ENCODE measurements around the gene BORCS5. TPM values are rescaled to one million over a fixed set of nuclear protein-coding genes. Genes with fewer than 3 reads are reported as not detected.

Gene BORCS5
- total and polyA plus RNA-seq, 2 experiments from 2014 or later, result 11.3 to 12.6 TPM

DNA sequence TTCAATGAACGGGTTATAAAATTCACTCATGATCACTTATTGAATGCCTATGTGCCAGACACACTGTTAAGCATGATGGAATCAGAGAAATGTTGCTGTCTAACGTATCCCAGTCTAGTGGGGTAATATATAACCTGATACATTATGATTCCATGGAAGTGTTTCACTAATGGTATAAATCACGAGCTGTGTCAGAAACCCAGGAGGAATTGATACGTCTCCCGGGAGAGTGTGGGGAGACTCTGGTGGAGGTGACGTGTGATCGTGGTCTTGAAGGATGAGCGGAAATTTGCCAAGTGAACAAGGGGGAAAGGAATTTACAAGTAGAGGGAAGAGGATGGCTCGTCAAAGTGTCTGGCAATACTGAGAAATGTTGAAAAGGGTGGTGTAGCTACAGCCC, 33.3 kb upstream of the BORCS5 start:
- Mint-ChIP-seq H3K27ac (no peak overlapping the region), H3K27me3 (ENCODE audit: insufficient read depth, low read depth, poor library complexity) (peaks cover 10% of the 10 kb centered on the region), H3K4me1 (peaks cover 13% of the 10 kb centered on the region), H3K36me3 (ENCODE audit: low read depth) (peaks cover 11% of the 10 kb centered on the region), H3K4me3 (no peak overlapping the region), H3K9me3 (peaks cover 10% of the 10 kb centered on the region)
- ATAC-seq (no peak), DNase-seq (ENCODE audit: low spot score) (no peak)
- Histone ChIP-seq H3K27me3 (ENCODE audit: insufficient read depth) (no peaks in the 10 kb centered on the region), H3K4me3 (no peak overlapping the region), H3K4me2 (no peak overlapping the region), H3K27ac (ENCODE audit: low read depth) (no peak overlapping the region), H3K9me2 (ENCODE audit: insufficient read depth) (peaks cover 3% of the 10 kb centered on the region; the same call in 1 of the 2 replicates), H3K79me2 (replicated peaks; ENCODE audit: insufficient read depth) (no peaks in the 10 kb centered on the region), H3K4me1 (ENCODE audit: insufficient read depth) (peaks cover 16% of the 10 kb centered on the region; the same call in 1 of the 2 replicates), H2AFZ (no peak overlapping the region), H4K20me1 (replicated peaks; ENCODE audit: insufficient read depth) (no peaks in the 10 kb centered on the region), H3K36me3 (ENCODE audit: insufficient read depth) (no peaks in the 10 kb centered on the region), H3F3A (replicated peaks; ENCODE audit: low read depth) (0 out of 2 replicates have a peak, but pooled peaks cover 3% of the 10 kb centered on the region)
- TF ChIP-seq POLR2AphosphoS5 (IDR thresholded peaks at IDR 0.05; ENCODE audit: low read depth), result no peak
- TF ChIP-seq, protein P1, sequence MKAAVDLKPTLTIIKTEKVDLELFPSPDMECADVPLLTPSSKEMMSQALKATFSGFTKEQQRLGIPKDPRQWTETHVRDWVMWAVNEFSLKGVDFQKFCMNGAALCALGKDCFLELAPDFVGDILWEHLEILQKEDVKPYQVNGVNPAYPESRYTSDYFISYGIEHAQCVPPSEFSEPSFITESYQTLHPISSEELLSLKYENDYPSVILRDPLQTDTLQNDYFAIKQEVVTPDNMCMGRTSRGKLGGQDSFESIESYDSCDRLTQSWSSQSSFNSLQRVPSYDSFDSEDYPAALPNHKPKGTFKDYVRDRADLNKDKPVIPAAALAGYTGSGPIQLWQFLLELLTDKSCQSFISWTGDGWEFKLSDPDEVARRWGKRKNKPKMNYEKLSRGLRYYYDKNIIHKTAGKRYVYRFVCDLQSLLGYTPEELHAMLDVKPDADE (IDR thresholded peaks at IDR 0.05), result no peak
- no peak for TF ChIP-seq JUNB (IDR thresholded peaks at IDR 0.05; ENCODE audit: unreplicated experiment)
- TF ChIP-seq EZH2 (IDR thresholded peaks at IDR 0.05; ENCODE audit: low read depth, unreplicated experiment), result no peak
- TF ChIP-seq ZNF114 (CRISPR knock-in tag; IDR thresholded peaks at IDR 0.05), result no peak
- no peak for TF ChIP-seq ZNF331 (CRISPR knock-in tag; IDR thresholded peaks at IDR 0.05; ENCODE audit: low read depth)
- TF ChIP-seq CREB1 (CRISPR knock-in tag; IDR thresholded peaks at IDR 0.05; ENCODE audit: low read depth), result no peak
- TF ChIP-seq, protein P2, sequence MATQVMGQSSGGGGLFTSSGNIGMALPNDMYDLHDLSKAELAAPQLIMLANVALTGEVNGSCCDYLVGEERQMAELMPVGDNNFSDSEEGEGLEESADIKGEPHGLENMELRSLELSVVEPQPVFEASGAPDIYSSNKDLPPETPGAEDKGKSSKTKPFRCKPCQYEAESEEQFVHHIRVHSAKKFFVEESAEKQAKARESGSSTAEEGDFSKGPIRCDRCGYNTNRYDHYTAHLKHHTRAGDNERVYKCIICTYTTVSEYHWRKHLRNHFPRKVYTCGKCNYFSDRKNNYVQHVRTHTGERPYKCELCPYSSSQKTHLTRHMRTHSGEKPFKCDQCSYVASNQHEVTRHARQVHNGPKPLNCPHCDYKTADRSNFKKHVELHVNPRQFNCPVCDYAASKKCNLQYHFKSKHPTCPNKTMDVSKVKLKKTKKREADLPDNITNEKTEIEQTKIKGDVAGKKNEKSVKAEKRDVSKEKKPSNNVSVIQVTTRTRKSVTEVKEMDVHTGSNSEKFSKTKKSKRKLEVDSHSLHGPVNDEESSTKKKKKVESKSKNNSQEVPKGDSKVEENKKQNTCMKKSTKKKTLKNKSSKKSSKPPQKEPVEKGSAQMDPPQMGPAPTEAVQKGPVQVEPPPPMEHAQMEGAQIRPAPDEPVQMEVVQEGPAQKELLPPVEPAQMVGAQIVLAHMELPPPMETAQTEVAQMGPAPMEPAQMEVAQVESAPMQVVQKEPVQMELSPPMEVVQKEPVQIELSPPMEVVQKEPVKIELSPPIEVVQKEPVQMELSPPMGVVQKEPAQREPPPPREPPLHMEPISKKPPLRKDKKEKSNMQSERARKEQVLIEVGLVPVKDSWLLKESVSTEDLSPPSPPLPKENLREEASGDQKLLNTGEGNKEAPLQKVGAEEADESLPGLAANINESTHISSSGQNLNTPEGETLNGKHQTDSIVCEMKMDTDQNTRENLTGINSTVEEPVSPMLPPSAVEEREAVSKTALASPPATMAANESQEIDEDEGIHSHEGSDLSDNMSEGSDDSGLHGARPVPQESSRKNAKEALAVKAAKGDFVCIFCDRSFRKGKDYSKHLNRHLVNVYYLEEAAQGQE (IDR thresholded peaks at IDR 0.05; ENCODE audit: unreplicated experiment), result no peak
- TF ChIP-seq, protein P3, sequence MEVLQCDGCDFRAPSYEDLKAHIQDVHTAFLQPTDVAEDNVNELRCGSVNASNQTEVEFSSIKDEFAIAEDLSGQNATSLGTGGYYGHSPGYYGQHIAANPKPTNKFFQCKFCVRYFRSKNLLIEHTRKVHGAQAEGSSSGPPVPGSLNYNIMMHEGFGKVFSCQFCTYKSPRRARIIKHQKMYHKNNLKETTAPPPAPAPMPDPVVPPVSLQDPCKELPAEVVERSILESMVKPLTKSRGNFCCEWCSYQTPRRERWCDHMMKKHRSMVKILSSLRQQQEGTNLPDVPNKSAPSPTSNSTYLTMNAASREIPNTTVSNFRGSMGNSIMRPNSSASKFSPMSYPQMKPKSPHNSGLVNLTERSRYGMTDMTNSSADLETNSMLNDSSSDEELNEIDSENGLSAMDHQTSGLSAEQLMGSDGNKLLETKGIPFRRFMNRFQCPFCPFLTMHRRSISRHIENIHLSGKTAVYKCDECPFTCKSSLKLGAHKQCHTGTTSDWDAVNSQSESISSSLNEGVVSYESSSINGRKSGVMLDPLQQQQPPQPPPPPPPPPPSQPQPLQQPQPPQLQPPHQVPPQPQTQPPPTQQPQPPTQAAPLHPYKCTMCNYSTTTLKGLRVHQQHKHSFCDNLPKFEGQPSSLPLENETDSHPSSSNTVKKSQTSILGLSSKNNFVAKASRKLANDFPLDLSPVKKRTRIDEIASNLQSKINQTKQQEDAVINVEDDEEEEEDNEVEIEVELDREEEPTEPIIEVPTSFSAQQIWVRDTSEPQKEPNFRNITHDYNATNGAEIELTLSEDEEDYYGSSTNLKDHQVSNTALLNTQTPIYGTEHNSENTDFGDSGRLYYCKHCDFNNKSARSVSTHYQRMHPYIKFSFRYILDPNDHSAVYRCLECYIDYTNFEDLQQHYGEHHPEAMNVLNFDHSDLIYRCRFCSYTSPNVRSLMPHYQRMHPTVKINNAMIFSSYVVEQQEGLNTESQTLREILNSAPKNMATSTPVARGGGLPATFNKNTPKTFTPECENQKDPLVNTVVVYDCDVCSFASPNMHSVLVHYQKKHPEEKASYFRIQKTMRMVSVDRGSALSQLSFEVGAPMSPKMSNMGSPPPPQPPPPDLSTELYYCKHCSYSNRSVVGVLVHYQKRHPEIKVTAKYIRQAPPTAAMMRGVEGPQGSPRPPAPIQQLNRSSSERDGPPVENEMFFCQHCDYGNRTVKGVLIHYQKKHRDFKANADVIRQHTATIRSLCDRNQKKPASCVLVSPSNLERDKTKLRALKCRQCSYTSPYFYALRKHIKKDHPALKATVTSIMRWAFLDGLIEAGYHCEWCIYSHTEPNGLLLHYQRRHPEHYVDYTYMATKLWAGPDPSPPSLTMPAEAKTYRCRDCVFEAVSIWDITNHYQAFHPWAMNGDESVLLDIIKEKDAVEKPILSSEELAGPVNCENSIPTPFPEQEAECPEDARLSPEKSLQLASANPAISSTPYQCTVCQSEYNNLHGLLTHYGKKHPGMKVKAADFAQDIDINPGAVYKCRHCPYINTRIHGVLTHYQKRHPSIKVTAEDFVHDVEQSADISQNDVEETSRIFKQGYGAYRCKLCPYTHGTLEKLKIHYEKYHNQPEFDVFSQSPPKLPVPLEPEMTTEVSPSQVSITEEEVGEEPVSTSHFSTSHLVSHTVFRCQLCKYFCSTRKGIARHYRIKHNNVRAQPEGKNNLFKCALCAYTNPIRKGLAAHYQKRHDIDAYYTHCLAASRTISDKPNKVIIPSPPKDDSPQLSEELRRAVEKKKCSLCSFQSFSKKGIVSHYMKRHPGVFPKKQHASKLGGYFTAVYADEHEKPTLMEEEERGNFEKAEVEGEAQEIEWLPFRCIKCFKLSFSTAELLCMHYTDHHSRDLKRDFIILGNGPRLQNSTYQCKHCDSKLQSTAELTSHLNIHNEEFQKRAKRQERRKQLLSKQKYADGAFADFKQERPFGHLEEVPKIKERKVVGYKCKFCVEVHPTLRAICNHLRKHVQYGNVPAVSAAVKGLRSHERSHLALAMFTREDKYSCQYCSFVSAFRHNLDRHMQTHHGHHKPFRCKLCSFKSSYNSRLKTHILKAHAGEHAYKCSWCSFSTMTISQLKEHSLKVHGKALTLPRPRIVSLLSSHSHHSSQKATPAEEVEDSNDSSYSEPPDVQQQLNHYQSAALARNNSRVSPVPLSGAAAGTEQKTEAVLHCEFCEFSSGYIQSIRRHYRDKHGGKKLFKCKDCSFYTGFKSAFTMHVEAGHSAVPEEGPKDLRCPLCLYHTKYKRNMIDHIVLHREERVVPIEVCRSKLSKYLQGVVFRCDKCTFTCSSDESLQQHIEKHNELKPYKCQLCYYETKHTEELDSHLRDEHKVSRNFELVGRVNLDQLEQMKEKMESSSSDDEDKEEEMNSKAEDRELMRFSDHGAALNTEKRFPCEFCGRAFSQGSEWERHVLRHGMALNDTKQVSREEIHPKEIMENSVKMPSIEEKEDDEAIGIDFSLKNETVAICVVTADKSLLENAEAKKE (CRISPR knock-in tag; IDR thresholded peaks at IDR 0.05), result no peak
- TF ChIP-seq, protein P4, sequence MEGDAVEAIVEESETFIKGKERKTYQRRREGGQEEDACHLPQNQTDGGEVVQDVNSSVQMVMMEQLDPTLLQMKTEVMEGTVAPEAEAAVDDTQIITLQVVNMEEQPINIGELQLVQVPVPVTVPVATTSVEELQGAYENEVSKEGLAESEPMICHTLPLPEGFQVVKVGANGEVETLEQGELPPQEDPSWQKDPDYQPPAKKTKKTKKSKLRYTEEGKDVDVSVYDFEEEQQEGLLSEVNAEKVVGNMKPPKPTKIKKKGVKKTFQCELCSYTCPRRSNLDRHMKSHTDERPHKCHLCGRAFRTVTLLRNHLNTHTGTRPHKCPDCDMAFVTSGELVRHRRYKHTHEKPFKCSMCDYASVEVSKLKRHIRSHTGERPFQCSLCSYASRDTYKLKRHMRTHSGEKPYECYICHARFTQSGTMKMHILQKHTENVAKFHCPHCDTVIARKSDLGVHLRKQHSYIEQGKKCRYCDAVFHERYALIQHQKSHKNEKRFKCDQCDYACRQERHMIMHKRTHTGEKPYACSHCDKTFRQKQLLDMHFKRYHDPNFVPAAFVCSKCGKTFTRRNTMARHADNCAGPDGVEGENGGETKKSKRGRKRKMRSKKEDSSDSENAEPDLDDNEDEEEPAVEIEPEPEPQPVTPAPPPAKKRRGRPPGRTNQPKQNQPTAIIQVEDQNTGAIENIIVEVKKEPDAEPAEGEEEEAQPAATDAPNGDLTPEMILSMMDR (conservative IDR thresholded peaks at IDR 0.05; ENCODE audit: low read depth in 2 of 2), result no peak
- no peak for TF ChIP-seq STAT1 (IDR thresholded peaks at IDR 0.05; ENCODE audit: unreplicated experiment)
- TF ChIP-seq EZH2phosphoT487 (IDR thresholded peaks at IDR 0.05; ENCODE audit: unreplicated experiment), result no peak
- TF ChIP-seq NANOG (IDR thresholded peaks at IDR 0.05; ENCODE audit: borderline replicate concordance), result no peak
